ENCODE results near the gene PC.

The PC gene

DNA sequence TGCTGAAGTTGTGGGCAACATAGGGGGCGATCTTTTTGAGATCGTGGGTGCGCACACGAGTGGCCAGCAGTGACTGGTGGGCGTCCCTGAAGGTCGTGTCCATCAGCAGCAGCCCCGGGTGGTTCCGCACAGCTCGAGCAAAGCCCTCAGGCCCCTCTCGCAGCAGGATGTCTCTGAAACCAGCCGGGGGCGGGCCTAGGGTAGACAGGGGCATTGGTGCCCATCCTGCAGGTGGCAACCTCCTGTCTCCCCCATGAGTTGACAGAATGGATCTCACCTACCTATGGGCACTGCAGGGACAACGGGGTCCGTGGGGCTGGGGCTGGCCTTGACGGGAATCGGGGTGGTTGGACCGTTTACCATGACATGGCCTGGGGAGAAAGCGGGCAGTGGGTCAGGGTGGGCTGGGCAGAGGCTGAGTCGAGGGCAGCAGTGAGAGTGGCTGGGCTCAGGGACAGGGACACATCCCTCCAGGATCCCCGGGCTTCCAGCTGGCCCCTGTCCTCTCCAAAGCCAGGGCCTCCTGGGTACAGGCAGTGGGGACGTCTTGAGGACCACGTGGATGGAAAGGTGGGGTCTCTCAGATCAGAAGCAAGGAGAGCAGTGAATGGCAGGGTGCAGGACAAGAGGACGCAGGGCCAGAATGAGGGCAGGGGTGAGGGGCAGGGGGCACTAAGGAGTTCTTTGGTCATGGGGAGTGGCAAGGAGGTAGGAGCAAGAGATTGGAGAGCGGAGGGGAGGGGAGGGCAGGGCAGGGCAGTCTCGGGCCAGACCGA is 105.5 kb downstream of the PC start:
- DNase-seq = no peak

DNA sequence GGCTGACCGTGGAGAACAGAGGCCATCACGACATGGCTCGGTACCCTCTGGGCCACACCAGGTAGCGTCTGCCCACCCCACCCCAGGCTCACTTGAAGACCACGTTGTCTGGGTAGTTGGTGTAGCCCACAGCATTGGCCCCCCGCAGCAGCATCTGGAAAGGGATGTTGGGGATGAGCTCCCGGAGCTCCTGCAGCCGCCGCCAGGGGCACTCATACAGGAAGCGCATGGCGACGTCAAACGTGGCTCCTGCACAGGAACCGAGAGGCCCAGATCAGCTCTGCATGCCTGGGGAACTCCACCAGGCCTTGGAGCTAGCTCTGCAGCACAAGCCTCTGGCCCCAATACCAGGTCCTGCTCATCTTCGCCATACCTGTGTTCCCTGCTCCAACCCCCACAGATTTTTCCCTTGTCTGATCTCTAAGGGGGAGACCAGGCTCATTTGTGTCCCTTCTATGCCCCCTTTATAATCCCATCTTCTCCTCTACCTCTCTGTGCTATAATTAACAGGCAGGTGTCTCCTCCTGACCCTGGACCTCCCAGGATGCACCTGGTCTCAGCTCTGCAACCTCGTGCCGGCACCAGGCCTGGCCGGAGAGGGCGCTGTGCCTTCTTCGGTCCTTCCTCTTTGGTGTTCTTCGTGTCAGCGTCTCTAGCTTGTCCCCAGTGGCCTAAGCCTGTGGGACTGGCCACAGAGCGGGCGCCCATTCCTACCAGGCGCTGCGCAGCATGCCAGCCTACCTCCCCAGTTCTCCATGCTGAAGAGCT is 106.3 kb downstream of the PC start:
- no peak for DNase-seq

DNA sequence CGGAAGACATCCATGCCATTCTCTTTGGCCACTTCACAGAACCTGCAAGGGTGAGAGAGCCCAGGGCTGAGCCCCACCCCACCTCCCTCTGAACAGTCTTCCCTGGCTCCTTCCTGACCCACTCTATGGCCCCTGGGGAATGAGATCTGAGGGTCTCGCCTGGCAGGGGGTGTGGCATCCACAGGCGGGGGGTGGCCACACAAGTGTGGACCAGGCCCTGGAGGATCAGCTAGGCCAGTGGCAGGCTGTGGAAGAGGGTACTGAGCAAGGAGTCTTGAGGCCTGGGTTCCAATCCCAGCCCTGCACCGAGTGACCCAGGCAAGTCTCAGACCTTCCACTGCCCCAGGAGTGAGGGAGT is 107.0 kb downstream of the PC start:
- no peak for DNase-seq

DNA sequence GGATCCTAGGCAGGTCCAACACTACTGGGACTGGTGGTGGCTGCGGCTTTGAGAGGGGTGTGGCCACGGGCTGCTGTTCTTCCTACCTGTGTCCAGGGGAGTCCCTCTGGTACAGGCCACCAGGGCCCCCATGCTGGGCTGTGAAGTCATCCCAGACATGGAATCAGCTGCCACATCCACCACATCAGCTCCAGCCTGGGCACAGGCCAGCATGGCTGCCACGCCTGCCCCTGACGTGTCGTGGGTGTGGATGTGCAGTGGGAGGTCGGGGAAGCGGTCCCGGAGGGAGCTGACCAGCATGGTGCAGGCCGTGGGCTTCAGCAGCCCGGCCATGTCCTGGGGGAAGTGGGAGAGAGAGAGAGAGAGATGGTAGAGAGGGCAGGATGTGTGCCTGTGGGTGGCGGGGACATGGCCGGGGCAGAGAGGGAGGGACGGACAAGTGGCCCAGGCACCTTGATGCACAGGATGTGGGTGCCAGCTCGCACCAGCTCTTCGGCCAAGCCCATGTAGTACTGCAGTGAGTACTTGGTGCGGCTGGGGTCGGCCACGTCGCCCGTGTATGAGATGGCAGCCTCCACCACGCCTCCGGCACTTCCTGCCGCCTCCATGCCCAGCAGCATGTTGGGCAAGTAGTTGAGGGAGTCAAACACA is 107.5 kb downstream of the PC start:
- DNase-seq = no peak

DNA sequence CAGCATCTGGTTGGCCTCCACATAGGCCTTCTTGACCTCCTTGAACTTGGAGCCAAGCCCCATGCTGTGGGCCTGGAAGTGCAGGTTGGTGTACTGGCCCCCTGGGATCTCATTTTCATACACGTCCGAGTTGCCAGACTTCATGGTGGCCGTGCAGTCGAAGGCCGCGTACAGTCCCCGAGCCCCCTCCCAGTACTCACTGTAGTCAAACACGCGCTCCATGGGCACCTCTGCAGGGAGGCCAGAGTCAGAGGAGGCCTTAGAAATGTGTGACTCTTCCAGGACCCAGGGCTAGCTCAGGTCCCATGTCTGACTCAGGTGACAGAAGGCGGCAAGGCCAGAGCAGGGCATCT is 108.0 kb downstream of the PC start:
- DNase-seq = no peak

DNA sequence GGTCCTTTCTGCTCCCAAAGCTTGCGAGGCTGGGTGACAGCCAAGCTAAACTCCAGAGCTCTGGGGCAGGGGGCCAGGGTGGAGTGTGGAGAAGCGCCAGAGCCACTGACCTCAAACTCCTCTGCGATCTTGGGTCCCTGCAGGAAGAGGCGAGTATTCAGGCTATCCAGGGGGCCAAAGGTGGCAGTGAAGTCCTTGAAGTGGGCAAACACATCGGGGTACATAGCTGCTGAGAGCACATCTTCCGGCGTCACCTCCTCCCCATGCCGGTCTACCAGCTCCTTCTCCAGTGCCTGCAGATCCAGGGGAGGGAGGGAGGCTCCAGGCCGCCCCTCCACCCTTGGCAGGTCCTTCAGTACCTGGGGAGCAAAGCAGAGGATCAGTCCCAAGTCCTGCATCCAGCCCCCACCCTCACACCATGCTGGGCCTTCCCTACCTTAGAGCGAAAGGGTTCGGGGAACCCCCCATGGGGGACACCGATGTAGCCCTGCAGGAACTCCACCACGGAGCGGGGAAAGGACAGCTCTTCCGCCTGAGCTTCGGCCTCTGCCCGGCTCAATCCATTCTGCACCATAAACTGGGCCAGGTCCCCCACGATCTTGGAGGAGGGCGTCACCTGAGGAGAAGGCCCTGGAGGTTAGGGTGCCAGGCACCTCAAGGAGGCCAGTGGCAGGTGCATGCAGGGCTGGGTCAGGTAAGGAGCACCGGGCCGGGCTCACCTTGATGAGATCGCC is 108.5 kb downstream of the PC start:
- no peak for DNase-seq

DNA sequence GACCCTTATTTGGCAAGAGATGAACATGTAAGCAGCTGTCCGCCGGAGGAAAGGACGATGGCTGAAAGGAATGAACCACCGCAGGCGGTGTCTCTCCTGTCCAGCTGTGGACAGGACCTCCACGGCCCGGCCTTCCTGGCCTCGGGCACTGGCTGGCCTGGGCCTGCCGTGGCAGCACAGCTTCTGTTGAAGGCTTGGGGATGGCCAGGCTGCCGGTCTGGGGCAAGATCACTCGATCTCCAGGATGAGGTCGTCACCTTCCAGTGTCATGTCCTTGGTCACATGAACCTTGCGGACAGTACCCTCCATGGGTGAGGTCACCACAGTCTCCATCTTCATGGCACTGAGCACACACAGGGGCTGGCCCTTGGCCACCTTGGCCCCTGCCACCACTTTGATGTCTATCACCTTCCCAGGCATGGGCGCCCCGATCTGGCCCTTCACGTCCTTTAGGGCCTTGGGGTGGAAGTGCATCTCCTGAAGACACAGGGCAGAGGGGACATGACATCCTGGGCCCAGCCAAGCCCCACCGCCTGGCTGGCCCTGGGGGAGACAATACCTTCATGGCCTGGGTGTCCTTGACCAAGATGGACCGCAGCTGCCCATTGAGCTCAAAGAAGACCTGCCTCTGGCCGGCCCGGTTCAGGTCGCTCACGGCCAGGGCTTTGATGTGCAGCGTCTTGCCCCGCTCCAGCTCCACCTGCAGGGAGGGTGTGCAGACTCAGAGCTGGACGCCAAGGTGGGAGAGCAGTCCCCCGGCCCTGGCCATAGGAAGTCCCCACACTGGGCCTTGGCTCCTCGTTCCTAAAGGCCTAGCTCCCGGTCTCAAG is 109.3 kb downstream of the PC start:
- DNase-seq = no peak

DNA sequence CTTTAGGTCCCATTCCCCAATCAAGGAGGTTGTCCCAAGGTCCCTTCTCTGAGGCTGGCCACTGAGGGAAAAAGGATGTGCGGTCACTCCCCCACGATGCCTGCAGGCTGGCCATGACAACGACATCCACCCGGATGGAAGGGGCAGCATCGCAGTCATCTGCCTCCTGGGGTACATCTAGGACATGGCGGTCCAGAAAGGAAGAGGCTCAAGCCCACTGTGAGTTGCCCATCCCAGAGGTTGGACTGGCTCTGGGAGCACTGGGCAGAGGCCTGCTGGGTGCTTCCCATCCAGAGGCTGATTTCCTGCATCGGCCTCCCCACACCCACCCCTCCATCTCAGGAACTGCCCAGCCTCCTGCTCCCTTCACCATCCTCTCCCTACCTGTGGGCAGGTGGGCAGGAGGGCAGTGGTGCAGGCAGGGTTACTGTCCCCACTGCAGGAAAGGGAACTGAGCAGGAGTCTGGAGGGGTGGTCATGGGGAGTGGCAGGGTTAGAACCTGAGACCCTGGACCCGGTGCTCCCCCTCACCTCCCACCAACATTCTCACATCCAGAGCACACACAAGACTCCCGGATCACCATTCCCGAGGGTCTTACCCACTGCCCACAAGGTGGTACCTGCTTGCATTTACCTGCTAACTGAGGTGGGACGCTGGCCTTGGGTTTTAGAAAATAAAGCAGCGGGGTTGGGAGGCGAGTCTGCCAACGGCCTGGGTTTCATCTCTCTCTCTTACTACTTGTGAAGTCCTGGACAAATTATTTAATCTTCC is 110.5 kb downstream of the PC start:
- DNase-seq = no peak

DNA sequence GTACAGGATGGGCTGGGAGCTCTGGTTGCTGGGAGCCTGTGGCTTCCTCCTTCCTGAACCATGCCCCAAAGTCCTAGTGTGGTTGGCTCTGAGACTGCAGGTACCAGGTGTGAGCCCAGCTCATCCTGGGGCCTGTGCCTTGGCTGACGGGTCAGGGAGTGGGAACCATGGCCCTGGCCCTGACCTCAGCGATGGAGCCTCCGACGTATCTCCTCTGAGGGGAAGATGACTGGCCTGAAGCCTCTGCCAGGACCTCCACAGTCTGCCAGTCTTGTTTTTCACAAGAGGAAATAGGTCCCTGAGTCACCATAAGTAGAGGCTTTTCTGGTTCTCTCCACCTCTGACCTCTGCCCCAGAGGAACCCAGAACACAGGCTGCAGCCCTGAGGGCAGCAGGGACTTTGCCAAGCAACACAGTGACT is 111.5 kb downstream of the PC start:
- no peak for DNase-seq

DNA sequence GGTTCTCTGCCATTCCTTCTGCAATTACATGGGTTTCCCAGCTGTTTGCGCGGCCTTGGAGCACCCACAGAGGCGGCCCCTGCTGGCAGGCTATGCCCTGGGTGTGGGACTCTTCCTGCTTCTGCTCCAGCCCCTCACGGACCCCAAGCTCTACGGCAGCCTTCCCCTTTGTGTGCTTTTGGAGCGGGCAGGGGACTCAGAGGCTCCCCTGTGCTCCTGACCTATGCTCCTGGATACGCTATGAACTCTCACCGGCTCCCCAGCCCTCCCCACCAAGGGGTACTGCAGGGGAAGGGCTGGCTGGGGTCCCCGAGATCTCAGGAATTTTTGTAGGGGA is 112.3 kb downstream of the PC start:
- DNase-seq = no peak

DNA sequence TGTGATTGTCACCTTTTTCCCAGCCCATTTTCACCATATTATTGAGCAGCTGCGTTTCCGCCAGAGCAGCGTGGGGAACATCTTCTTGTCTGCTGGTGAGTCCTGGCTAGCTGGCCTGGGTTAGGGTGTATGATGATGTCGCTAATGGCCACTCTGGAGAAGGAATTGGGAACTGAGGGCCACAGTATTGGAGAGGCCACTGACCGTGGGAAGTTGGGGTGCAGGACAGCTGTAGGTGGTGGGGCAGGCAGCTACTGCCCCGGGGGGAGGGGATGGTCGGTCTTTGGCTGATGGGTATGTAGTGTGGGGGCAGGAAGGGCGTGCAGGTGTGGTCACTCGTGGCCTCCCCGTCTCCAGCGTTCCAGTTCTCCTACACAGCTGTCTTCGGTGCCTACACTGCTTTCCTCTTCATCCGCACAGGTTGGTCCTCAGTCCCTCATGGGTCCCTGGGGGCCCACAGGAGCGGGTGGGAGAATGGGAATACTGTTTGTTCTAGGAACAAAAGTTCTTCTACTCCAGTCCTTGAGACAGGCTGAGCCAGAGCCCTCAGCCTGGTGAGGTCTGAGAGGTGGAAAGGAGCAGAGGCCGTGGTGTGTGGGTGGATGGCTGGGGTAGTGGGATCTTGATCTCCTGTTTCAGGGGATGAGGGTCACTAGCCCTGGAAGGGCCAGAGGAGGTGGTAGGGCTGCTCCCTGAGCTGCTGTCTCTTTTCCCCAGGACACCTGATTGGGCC is 112.9 kb downstream of the PC start:
- DNase-seq = no peak

DNA sequence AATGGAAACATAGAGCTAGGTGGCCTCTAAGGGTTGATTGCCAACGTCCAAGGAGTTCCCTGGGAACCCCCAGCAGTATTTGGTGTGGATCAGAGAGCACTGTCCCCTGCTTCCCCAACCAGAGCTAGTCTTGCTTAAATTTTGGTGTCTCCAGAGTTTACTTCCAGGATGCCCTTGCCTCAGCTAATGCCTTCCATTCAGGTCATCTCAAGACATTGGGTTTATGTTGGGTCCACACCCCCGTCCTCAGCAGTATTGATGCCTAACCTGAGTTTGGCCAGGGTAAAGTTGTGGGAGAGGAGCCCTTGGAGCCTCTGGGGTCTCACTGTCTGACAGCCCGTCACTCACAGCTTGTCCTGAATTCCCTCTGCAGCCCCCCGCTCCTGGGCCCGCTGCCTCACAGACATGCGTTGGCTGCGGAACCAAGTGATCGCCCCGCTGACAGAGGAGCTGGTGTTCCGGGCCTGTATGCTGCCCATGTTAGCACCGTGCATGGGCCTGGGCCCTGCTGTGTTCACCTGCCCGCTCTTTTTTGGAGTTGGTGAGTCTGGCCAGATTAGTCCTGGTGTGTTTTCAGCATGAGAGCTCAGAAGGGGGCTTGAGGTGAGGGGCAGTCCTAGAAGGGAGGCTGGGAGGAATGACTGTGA is 113.6 kb downstream of the PC start:
- DNase-seq = no peak

DNA sequence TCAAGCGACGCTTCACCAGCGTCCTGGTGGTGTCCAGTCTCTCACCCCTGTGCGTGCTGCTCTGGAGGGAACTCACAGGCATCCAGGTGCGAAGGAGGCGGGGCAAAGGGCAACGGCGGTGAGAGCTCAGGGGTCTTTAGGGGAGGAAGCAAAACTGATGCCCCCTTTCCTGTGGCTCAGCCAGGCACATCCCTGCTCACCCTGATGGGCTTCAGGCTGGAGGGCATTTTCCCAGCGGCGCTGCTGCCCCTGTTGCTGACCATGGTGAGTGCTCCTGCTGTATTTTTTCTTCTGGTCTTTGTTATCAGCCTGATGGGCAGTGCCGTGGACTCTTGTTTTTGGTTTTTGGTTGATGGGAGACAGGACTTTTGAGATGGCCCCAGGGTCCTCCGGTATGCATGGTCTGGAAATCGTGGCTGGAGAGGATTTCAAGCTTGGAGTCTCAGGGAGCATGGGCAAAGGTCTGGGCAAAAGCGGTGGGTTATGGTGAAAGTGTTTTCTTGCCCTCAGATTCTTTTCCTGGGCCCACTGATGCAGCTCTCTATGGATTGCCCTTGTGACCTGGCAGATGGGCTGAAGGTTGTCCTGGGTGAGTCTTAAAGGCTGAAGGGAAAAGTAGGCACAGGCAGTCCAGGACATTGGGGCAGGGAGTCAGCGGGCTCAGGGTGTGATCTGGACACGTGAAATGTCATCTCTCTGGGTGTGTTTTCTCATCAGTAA is 114.2 kb downstream of the PC start:
- no peak for DNase-seq

DNA sequence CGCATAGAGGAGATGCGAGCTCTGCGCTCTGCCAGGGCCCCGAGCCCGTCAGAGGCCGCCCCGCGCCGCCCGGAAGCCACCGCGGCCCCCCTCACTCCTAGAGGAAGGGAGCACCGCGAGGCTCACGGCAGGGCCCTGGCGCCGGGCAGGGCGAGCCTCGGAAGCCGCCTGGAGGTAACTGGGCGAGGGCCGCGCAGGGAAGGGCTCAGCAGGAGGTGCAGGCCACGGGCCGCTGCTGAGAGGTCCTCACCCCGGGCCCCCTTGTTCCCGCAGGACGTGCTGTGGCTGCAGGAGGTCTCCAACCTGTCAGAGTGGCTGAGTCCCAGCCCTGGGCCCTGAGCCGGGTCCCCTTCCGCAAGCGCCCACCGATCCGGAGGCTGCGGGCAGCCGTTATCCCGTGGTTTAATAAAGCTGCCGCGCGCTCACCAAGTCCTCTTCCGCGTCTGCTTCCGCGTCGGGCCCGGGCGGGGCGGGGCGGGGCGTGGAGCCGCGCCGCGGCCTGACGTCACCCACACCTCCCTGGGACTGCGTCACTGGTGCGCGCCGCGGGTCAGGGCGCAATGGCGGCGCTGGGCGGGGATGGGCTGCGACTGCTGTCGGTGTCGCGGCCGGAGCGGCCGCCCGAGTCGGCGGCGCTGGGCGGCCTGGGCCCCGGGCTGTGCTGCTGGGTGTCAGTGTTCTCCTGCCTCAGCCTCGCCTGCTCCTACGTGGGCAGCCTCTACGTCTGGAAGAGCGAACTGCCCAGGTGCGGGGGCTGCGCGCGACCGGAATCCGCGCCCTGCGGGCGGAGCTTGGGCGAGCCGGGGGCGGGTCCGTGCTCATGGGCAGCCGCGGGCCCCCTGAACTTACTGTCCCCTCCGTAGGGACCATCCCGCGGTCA is 115.0 kb downstream of the PC start, which contains the start of gene RCE1:
Gene RCE1 (plus strand): TSS at position 546 of the 880 bp plus-strand sequence. CDS start 15 bp downstream, at position 561.
- peak; percentile 86 for DNase-seq

DNA sequence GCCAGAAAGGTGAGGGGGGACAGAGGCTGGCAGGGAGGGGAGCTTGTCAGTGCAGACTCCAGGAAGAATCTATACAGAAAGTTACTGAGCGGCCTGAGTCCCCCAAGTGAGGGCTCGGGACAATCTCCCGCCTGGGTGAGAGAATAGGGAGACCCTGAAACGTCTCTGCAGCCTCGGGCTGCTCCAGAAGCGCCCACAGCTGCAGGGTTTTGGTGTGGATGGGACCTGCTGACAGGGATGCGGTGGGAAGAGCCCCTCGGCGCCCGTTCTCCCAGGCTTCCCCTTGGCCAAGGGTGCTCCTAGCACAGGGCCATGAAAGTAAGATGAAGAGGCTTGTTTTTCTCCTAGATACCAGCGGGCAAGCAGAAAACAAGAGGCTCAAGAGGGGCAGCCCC is 115.7 kb downstream of the PC start:
- DNase-seq = no peak

DNA sequence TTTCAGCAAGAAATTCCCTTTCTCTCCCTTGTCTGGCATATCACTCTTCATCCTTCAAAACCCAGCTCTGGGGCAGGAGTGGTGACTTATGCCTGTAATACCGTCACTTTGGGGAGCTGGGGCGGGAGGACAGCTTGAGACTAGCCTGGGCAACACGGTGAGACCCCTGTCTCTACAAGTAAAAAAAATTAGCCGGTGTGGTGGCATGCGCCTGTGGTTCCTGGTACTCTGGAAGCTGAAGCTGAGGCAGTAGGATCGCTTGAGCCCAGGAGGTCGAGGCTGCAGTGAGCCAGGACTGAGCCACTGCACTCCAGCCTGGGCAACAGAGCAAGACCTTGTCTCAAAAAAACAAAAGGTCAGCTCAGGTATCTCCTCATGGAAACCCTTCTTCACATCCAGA is 116.3 kb downstream of the PC start:
- DNase-seq = no peak

DNA sequence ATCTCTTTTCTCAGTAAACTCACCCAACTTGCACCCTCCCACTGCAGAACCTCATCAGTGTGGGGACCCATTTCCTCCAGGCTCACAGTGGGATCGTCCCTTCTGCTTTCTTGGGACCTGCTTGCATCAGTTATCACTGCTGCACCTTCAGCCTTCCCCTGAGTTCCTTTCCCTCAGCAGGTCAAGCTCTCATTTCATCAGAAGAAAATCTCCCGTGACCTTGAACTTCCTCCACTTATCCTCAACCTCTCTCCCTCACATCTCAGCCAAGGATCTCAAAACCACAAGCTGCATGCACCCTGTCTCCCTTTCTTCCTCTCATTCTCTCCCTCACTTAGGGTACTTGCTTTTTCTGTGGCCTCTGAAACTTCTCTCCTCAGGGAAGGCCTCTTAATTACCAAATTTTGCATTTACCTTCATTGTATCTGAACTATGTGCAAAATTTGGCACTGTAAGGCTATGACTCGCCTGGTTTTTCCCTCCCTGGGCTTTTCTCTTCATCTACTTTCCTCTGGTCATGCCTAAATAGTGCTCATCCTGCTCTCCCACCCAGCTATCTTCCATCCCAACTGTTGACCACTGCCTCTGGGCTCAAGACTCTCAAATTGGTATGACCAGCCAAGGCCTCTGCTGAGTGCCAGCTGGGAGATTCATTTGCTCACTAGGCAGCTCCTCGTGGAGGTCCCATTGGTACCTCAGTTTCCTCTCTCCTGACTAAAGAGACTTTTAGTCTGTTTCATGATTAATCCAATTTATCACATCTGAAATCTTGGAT is 117.7 kb downstream of the PC start:
- no peak for DNase-seq
